ENCODE measurements around the gene GTSF1L.

- TF ChIP-seq POLR2A (IDR thresholded peaks at IDR 0.05; ENCODE audit: low read length) (no peak), ZSCAN20 (CRISPR knock-in tag; IDR thresholded peaks at IDR 0.05) (no peak), KDM1A (IDR thresholded peaks at IDR 0.05; ENCODE audit: low read depth) (no peak), EHF (CRISPR knock-in tag; IDR thresholded peaks at IDR 0.05) (no peak), RCOR1 (IDR thresholded peaks at IDR 0.05; ENCODE audit: low read depth, low read length) (no peak), NPAS2 (CRISPR knock-in tag; IDR thresholded peaks at IDR 0.05; ENCODE audit: borderline replicate concordance) (no peak), RFX5 (IDR thresholded peaks at IDR 0.05) (no peak)
- TF ChIP-seq, protein P1, sequence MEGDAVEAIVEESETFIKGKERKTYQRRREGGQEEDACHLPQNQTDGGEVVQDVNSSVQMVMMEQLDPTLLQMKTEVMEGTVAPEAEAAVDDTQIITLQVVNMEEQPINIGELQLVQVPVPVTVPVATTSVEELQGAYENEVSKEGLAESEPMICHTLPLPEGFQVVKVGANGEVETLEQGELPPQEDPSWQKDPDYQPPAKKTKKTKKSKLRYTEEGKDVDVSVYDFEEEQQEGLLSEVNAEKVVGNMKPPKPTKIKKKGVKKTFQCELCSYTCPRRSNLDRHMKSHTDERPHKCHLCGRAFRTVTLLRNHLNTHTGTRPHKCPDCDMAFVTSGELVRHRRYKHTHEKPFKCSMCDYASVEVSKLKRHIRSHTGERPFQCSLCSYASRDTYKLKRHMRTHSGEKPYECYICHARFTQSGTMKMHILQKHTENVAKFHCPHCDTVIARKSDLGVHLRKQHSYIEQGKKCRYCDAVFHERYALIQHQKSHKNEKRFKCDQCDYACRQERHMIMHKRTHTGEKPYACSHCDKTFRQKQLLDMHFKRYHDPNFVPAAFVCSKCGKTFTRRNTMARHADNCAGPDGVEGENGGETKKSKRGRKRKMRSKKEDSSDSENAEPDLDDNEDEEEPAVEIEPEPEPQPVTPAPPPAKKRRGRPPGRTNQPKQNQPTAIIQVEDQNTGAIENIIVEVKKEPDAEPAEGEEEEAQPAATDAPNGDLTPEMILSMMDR (IDR thresholded peaks at IDR 0.05), result no peak
Observed at GRCh38 chr20:43751167-43752050, 24.6 kb upstream of the GTSF1L start.

Measured in A549 (cell line).